Endothelial cell (in vitro differentiated cells): ENCODE measurements around the gene MYO18B. TPM values are rescaled to one million over a fixed set of nuclear protein-coding genes. Genes with fewer than 3 reads are reported as not detected.

Source experiments
- DNase-seq: peaks from one replicate; pipeline ENCODE4 v3.0.0; 2021; ENCODE audit warnings: low spot score
- H3K27ac Mint-ChIP-seq: one replicate; pipeline ENCODE4 v1.8.0; 2021; ENCODE audit warnings: mixed read lengths, inconsistent platforms; ENCODE audit not compliant: unreplicated experiment
- H3K27me3 Mint-ChIP-seq: one replicate; pipeline ENCODE4 v1.8.0; 2021; ENCODE audit warnings: mild to moderate bottlenecking, moderate library complexity, mixed read lengths, inconsistent platforms; ENCODE audit not compliant: unreplicated experiment
- H3K36me3 Mint-ChIP-seq: one replicate; pipeline ENCODE4 v1.8.0; 2021; ENCODE audit warnings: mild to moderate bottlenecking, low read depth, mixed read lengths, inconsistent platforms; ENCODE audit not compliant: unreplicated experiment
- H3K4me1 Mint-ChIP-seq: one replicate; pipeline ENCODE4 v1.8.0; 2021; ENCODE audit warnings: mild to moderate bottlenecking, mixed read lengths, inconsistent platforms; ENCODE audit not compliant: unreplicated experiment
- H3K4me3 Mint-ChIP-seq: one replicate; pipeline ENCODE4 v1.8.0; 2021; ENCODE audit warnings: mild to moderate bottlenecking, mixed read lengths, inconsistent platforms; ENCODE audit not compliant: unreplicated experiment
- H3K9me3 Mint-ChIP-seq: one replicate; pipeline ENCODE4 v1.8.0; 2021; ENCODE audit warnings: mixed read lengths, inconsistent platforms; ENCODE audit not compliant: unreplicated experiment
- total RNA-seq: library from RNA; stranded (reverse); fragmentation: NEBNext Ultra II Directional; extraction: Animal tissue kit (Norgen Biotek cat#: 25700); gene quantifications from one replicate; pipeline ENCODE4 v1.2.1, GENCODE V29; 2021; ENCODE audit not compliant: unreplicated experiment
- TF ChIP-seq, protein P1 (sequence below): fragments of 200-600 bp; sonication (generic); IDR thresholded peaks from one replicate; pipeline ENCODE4 v1.5.0; 2021; ENCODE audit warnings: antibody characterized with exemption; ENCODE audit not compliant: unreplicated experiment

The MYO18B gene
- total RNA-seq, 1 donor from 2014 or later = not detected

DNA sequence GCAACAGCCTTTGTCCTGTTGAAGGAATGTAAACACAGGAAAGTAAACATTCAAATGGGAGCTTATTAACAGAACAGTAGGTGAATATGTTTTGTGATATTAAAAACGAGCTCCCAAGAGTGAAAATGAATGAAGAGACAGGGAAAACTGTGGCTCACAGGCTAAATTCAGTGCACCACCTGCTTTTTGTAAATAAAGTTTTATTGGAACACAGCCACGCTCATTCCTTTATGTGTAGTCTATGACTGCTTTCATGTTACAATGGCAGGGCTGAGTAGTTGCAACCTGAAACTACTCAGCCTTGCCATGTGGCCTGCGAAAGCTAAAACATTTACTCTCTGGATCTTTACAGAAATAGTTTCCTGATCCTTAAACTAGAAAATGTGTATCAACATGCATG, 136.9 kb downstream of the MYO18B start:
- no peak for DNase-seq
- TF ChIP-seq, protein P1, sequence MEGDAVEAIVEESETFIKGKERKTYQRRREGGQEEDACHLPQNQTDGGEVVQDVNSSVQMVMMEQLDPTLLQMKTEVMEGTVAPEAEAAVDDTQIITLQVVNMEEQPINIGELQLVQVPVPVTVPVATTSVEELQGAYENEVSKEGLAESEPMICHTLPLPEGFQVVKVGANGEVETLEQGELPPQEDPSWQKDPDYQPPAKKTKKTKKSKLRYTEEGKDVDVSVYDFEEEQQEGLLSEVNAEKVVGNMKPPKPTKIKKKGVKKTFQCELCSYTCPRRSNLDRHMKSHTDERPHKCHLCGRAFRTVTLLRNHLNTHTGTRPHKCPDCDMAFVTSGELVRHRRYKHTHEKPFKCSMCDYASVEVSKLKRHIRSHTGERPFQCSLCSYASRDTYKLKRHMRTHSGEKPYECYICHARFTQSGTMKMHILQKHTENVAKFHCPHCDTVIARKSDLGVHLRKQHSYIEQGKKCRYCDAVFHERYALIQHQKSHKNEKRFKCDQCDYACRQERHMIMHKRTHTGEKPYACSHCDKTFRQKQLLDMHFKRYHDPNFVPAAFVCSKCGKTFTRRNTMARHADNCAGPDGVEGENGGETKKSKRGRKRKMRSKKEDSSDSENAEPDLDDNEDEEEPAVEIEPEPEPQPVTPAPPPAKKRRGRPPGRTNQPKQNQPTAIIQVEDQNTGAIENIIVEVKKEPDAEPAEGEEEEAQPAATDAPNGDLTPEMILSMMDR = no peak
- Mint-ChIP-seq H3K4me1 (peaks cover 7% of the 10 kb centered on the region), H3K27me3 (peaks cover 4% of the 10 kb centered on the region), H3K9me3 (no peaks in the 10 kb centered on the region), H3K36me3 (no peaks in the 10 kb centered on the region), H3K27ac (no peak overlapping the region), H3K4me3 (no peak overlapping the region)

DNA sequence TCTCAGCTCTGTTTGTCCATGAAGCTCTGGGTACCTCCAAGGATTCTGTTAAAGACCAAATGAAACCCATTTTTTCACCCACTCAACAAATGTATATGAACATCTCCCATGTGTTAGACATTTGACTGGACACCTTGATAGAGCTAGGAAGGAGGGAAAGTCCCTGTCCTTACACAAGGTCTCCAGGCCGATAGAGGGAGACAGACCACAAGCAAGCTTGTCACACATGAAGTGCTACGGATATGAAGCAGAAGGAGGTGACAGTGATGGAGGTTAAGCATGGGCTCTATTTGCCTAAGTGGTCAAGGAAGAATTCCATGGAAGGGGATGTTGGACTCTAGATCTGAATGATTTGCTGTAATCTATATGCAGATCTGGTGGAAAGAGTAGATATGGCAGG, 138.5 kb downstream of the MYO18B start:
- Mint-ChIP-seq H3K27me3 (peaks cover 4% of the 10 kb centered on the region), H3K27ac (no peak overlapping the region), H3K36me3 (no peaks in the 10 kb centered on the region), H3K4me1 (peaks cover 7% of the 10 kb centered on the region), H3K9me3 (no peaks in the 10 kb centered on the region), H3K4me3 (no peak overlapping the region)
- TF ChIP-seq, protein P1 = no peak
- DNase-seq = no peak

DNA sequence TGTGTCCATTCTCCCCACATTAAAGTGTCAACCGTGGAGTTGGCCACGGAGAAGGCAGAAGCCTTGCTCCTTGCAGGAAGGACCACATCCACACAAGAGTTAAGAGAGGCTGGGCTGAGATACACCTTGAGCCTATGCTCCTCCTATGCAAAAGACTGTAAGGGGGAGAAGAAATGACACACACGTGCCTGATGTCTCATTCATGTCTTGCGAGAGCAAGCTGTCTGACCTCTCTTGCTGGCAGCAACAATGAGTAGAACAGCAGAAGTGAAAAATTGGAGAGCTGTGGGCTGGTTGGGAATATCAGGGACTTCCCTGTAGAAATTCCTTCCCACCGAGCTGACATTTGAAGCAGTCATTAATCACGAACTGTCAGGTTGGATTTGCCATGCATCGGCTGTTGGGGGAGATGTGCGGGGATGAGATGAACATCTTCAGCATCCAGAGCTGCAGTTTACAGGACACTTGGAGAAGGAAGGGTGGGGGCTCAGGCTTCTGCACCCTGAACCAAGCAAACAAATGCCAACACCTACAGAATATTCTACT, 139.3 kb downstream of the MYO18B start:
- H3K4me3 Mint-ChIP-seq = no peak overlapping the region

DNA sequence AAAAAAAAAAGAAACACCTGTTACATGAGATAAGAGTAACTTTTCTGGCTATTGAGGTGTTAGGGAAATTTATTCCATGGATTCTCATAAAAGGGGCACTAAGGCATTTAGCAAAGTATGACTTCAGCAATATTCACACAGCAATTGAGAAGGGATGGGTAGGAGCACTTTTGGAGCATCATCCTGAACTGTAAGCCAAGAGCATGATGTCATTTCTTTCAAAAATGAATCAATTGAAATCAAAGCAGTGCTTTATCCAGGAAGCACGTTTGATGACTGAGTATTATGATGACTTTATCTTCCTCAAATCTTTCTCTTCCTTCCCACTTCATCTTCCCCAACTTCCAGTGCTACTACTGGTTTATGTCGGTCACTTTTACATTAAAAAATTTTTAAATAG, 140.4 kb downstream of the MYO18B start:
- DNase-seq = no peak
- Mint-ChIP-seq H3K27ac (no peak overlapping the region), H3K36me3 (no peaks in the 10 kb centered on the region), H3K4me1 (peaks cover 7% of the 10 kb centered on the region), H3K9me3 (no peaks in the 10 kb centered on the region), H3K27me3 (peaks cover 2% of the 10 kb centered on the region), H3K4me3 (no peak overlapping the region)
- TF ChIP-seq, protein P1 = no peak

More for the DNA sequence above, 139.3 kb downstream of the MYO18B start:
- H3K27me3 Mint-ChIP-seq = peaks cover 2% of the 10 kb centered on the region
- H3K27ac Mint-ChIP-seq = no peak overlapping the region
- no peak for DNase-seq
- H3K9me3 Mint-ChIP-seq = no peaks in the 10 kb centered on the region
- peaks cover 7% of the 10 kb centered on the region for H3K4me1 Mint-ChIP-seq
- H3K36me3 Mint-ChIP-seq = no peaks in the 10 kb centered on the region
- TF ChIP-seq, protein P1 = no peak

DNA sequence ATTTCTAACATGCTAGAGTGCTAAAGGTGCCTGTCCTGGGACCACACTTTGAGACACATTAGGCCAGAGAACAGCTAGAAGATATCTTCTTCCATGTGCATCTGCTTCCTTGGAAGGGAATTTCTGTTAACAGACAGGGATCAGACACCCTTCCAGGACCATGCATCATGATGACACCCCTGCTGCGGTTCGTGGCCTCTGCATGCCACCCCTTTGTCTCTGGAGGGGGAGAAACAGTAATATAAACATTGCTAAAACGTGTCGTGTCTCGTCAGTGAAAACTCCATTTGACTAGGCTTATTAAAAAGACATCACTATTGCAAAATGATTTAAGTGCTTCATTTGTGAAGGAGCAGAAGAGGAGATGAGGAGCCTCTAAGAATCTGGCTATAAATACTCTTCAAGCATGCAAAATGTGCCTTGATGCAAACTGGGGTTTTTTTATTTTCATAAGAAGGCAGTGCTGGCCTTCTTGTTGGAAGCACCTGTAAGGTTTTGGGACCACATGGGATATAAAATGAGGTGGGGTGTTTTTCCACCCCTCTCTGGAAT, 141.6 kb downstream of the MYO18B start:
- TF ChIP-seq, protein P1 = no peak
- Mint-ChIP-seq H3K27ac (no peak overlapping the region), H3K4me1 (peaks cover 7% of the 10 kb centered on the region), H3K27me3 (peaks cover 2% of the 10 kb centered on the region), H3K36me3 (no peaks in the 10 kb centered on the region), H3K4me3 (no peak overlapping the region), H3K9me3 (no peaks in the 10 kb centered on the region)
- DNase-seq = no peak
